ENCODE results near the gene TMEM120B.

Gene TMEM120B

GRCh38 chr12:121804417-121805111 is 92.0 kb downstream of the TMEM120B start:
- Histone ChIP-seq H3K4me3 (ENCODE audit: low read depth, low read length) (peak overlapping the region; percentile 71), H3K4me1 (ENCODE audit: control insufficient read depth, insufficient read depth, low read length) (peaks cover 10% of the 10 kb centered on the region), H3K9me3 (ENCODE audit: control insufficient read depth, insufficient read depth, low read depth, low read length) (no peaks in the 10 kb centered on the region), H3K27ac (ENCODE audit: extremely low read depth, low read depth, low read length) (peak overlapping the region; percentile 100), H3K36me3 (ENCODE audit: control insufficient read depth in 2 of 2, insufficient read depth in 1 of 2, low read length in 2 of 2) (peaks cover 4 to 31% of the 10 kb centered on the region in 2 experiments; a peak in 2 of 3 replicates)
- ChIA-PET POLR2A (interaction anchor here (0.5 to 2.1 kb wide), 4 partner anchors 8 to 84 kb away, joined by 4 to 18 read pairs (median 6); partner anchors contain the start of genes PSMD9 and RHOF), CTCF (interaction anchor here (15.1 kb wide), 1 partner anchor 10 kb away, joined by 393 read pairs; the partner anchor contains the start of gene RHOF)
- peak; percentile 16; the same call in 1 of the 2 replicates for TF ChIP-seq PRDM4 (tag by site-specific recombination; IDR thresholded peaks at IDR 0.05)
- 0 out of 2 replicates have a peak, but pooled peaks have one; percentile 14 for TF ChIP-seq ZBTB11 (tag by site-specific recombination; conservative IDR thresholded peaks at IDR 0.05; ENCODE audit: low read depth)
- TF ChIP-seq PRDM10 (tag by site-specific recombination; IDR thresholded peaks at IDR 0.05) = peak; percentile 74
- no peak; the same call in 1 of the 2 replicates for TF ChIP-seq ZNF639 (tag by site-specific recombination; IDR thresholded peaks at IDR 0.05)
- no peak for TF ChIP-seq ZNF548 (tag by site-specific recombination; IDR thresholded peaks at IDR 0.05)
- no peak for TF ChIP-seq TSHZ1 (tag by site-specific recombination; IDR thresholded peaks at IDR 0.05; ENCODE audit: borderline replicate concordance)
- TF ChIP-seq ZBTB20 (tag by site-specific recombination; IDR thresholded peaks at IDR 0.05) = 0 out of 2 replicates have a peak, but pooled peaks have one; percentile 65
- no peak for TF ChIP-seq ZNF140 (tag by site-specific recombination; IDR thresholded peaks at IDR 0.05)
- TF ChIP-seq ZNF148 (tag by site-specific recombination; IDR thresholded peaks at IDR 0.05; ENCODE audit: borderline replicate concordance) = no peak
- TF ChIP-seq GLIS2 (tag by site-specific recombination; IDR thresholded peaks at IDR 0.05) = peak; percentile 89
- peak; percentile 88 for TF ChIP-seq ZBTB10 (tag by site-specific recombination; IDR thresholded peaks at IDR 0.05)
- 0 out of 2 replicates have a peak, but pooled peaks have one; percentile 12 for TF ChIP-seq ZNF10 (tag by site-specific recombination; IDR thresholded peaks at IDR 0.05)
- 0 out of 2 replicates have a peak, but pooled peaks have one; percentile 16 for TF ChIP-seq ZNF423 (tag by site-specific recombination; IDR thresholded peaks at IDR 0.05)
- no peak for TF ChIP-seq GLI4 (tag by site-specific recombination; IDR thresholded peaks at IDR 0.05)
- TF ChIP-seq ZFP37 (tag by site-specific recombination; IDR thresholded peaks at IDR 0.05) = peak; percentile 30; the same call in 1 of the 2 replicates

Measured in HEK293 (cell line).